MM.1S (cell line): ENCODE data around the gene SRRM4.

Experiments used
- DNase-seq: peaks from one replicate; pipeline ENCODE4 v3.0.0-alpha.2; 2015
- H2AFZ ChIP-seq: fragments of 300-600 bp; sonication (generic); 2 replicates; pipeline ENCODE4 v1.6.0; 2016; ENCODE audit warnings: antibody characterized with exemption, low read length
- H3F3A ChIP-seq: fragments of 300-600 bp; sonication (generic); 2 replicates; pipeline ENCODE4 v1.6.1; 2016; ENCODE audit warnings: mild to moderate bottlenecking, antibody characterized with exemption, low read length, moderate library complexity, mixed read lengths; ENCODE audit not compliant: insufficient read depth
- H3K27ac ChIP-seq: fragments of 300-600 bp; sonication (generic); 2 replicates; pipeline ENCODE4 v1.5.1; 2016; ENCODE audit warnings: mild to moderate bottlenecking, low read length
- H3K27me3 ChIP-seq: fragments of 300-600 bp; sonication (generic); replicated peaks from 2 replicates; pipeline ENCODE4 v1.6.0; 2016; ENCODE audit warnings: low read length; ENCODE audit not compliant: insufficient read depth
- H3K36me3 ChIP-seq: fragments of 300-600 bp; sonication (generic); replicated peaks from 2 replicates; pipeline ENCODE4 v1.6.1; 2016; ENCODE audit warnings: mild to moderate bottlenecking, low read length, mixed read lengths; ENCODE audit not compliant: insufficient read depth
- H3K4me1 ChIP-seq: fragments of 300-600 bp; sonication (generic); 2 replicates; pipeline ENCODE4 v1.6.1; 2016; ENCODE audit warnings: low read length, mixed read lengths
- H3K4me2 ChIP-seq: fragments of 300-600 bp; sonication (generic); 2 replicates; pipeline ENCODE4 v1.6.0; 2016; ENCODE audit warnings: low read depth, low read length
- H3K4me3 ChIP-seq: fragments of 300-600 bp; sonication (generic); 2 replicates; pipeline ENCODE4 v1.5.1; 2016; ENCODE audit warnings: low read length, mixed read lengths
- H3K79me2 ChIP-seq: fragments of 300-600 bp; sonication (generic); 2 replicates; pipeline ENCODE4 v1.6.1; 2016; ENCODE audit warnings: mixed run types, low read length, mixed read lengths
- H3K9ac ChIP-seq: fragments of 300-600 bp; sonication (generic); 2 replicates; pipeline ENCODE4 v1.6.1; 2016; ENCODE audit warnings: low read length, mixed read lengths
- H3K9me2 ChIP-seq: fragments of 300-600 bp; sonication (generic); replicated peaks from 2 replicates; pipeline ENCODE4 v1.6.1; 2016; ENCODE audit warnings: mild to moderate bottlenecking, low read length, mixed read lengths; ENCODE audit not compliant: insufficient read depth
- H3K9me3 ChIP-seq: fragments of 300-600 bp; sonication (generic); replicated peaks from 2 replicates; pipeline ENCODE4 v1.6.1; 2016; ENCODE audit warnings: mild to moderate bottlenecking, low read length, mixed read lengths; ENCODE audit not compliant: insufficient read depth
- H4K20me1 ChIP-seq: fragments of 300-600 bp; sonication (generic); 2 replicates; pipeline ENCODE4 v1.6.1; 2016; ENCODE audit warnings: mild to moderate bottlenecking, low read length, moderate library complexity, mixed read lengths; ENCODE audit not compliant: insufficient read depth
- EZH2 ChIP-seq: fragments of 300-600 bp; sonication (generic); optimal IDR thresholded peaks from 2 replicates; pipeline ENCODE3; 2017; ENCODE audit warnings: low read depth, mild to moderate bottlenecking, antibody characterized with exemption, low read length, mixed read lengths
- EZH2phosphoT487 ChIP-seq: fragments of 300-600 bp; sonication (generic); IDR thresholded peaks from 2 replicates; pipeline ENCODE4 v1.6.1; 2018; ENCODE audit warnings: antibody characterized with exemption, low read length
- TF ChIP-seq, protein P1 (sequence below): fragments of 300-600 bp; sonication (generic); IDR thresholded peaks from 2 replicates; pipeline ENCODE4 v1.5.1; 2016; ENCODE audit warnings: antibody characterized with exemption, low read length, mixed read lengths

Gene SRRM4

GRCh38 chr12:119147847-119148448, 166.6 kb downstream of the SRRM4 start:
- H3K9ac ChIP-seq = no peak overlapping the region
- TF ChIP-seq, protein P1, sequence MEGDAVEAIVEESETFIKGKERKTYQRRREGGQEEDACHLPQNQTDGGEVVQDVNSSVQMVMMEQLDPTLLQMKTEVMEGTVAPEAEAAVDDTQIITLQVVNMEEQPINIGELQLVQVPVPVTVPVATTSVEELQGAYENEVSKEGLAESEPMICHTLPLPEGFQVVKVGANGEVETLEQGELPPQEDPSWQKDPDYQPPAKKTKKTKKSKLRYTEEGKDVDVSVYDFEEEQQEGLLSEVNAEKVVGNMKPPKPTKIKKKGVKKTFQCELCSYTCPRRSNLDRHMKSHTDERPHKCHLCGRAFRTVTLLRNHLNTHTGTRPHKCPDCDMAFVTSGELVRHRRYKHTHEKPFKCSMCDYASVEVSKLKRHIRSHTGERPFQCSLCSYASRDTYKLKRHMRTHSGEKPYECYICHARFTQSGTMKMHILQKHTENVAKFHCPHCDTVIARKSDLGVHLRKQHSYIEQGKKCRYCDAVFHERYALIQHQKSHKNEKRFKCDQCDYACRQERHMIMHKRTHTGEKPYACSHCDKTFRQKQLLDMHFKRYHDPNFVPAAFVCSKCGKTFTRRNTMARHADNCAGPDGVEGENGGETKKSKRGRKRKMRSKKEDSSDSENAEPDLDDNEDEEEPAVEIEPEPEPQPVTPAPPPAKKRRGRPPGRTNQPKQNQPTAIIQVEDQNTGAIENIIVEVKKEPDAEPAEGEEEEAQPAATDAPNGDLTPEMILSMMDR = no peak
- TF ChIP-seq EZH2phosphoT487 (no peak), EZH2 (no peak)
- no peak overlapping the region for H3K4me3 ChIP-seq
- H3K27ac ChIP-seq = no peak overlapping the region
- no peaks in the 10 kb centered on the region for H4K20me1 ChIP-seq
- H3K4me2 ChIP-seq = no peak overlapping the region
- H3K36me3 ChIP-seq = no peaks in the 10 kb centered on the region
- no peak overlapping the region for H2AFZ ChIP-seq
- H3K9me2 ChIP-seq = no peaks in the 10 kb centered on the region
- no peaks in the 10 kb centered on the region for H3K9me3 ChIP-seq
- H3F3A ChIP-seq = no peaks in the 10 kb centered on the region
- H3K4me1 ChIP-seq = no peaks in the 10 kb centered on the region
- DNase-seq = no peak
- no peaks in the 10 kb centered on the region for H3K27me3 ChIP-seq
- no peaks in the 10 kb centered on the region for H3K79me2 ChIP-seq

DNA sequence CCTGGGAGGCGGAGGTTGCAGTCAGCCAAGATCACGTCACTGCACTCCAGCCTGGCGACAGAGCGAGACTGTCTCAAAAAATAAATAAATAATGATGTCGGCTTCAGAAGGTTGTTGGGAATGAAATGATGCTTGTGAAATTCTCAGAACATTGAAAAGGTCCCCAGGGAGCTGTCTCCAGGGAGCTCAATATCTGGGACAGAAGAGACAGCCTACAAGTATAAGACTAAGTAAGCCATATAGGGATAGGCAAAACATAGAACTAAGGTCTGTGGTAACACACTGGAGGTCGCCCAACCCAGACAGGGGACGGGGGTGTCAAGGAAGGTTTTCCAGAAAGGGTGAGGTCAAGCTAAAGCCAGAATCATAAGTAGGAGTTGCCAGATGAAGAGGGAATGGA, 167.9 kb downstream of the SRRM4 start:
- DNase-seq = no peak
- Histone ChIP-seq H3K27me3 (no peaks in the 10 kb centered on the region), H3K9ac (no peak overlapping the region), H4K20me1 (no peaks in the 10 kb centered on the region), H3K27ac (no peak overlapping the region), H3K79me2 (no peaks in the 10 kb centered on the region), H3F3A (no peaks in the 10 kb centered on the region), H3K9me3 (no peaks in the 10 kb centered on the region), H3K9me2 (no peaks in the 10 kb centered on the region), H3K4me2 (no peak overlapping the region), H3K4me1 (no peaks in the 10 kb centered on the region), H2AFZ (no peak overlapping the region), H3K4me3 (no peak overlapping the region), H3K36me3 (no peaks in the 10 kb centered on the region)
- no peak for TF ChIP-seq EZH2phosphoT487
- TF ChIP-seq, protein P1 = no peak
- TF ChIP-seq EZH2 = no peak

GRCh38 chr12:119151445-119152026, 170.2 kb downstream of the SRRM4 start:
- no peak for DNase-seq
- Histone ChIP-seq H3K9ac (no peak overlapping the region), H3K4me1 (no peaks in the 10 kb centered on the region), H3K4me3 (no peak overlapping the region), H2AFZ (no peak overlapping the region), H3K79me2 (no peaks in the 10 kb centered on the region), H3K27me3 (no peaks in the 10 kb centered on the region), H4K20me1 (no peaks in the 10 kb centered on the region), H3K4me2 (no peak overlapping the region), H3K9me2 (no peaks in the 10 kb centered on the region), H3F3A (no peaks in the 10 kb centered on the region), H3K27ac (no peak overlapping the region), H3K36me3 (no peaks in the 10 kb centered on the region), H3K9me3 (no peaks in the 10 kb centered on the region)
- TF ChIP-seq EZH2phosphoT487 = no peak
- TF ChIP-seq, protein P1 = no peak
- TF ChIP-seq EZH2 = no peak
